ENCODE results near the gene C1orf116. TPM values are rescaled to one million over a fixed set of nuclear protein-coding genes. Genes with fewer than 3 reads are reported as not detected.

C1orf116 gene
- total RNA-seq, 1 donor from 2014 or later, result 0.67 TPM

GRCh38 chr1:207000651-207001291 is 31.8 kb downstream of the C1orf116 start:
- H3K4me3 Mint-ChIP-seq, result no peak overlapping the region
- H3K9me3 Mint-ChIP-seq, result no peaks in the 10 kb centered on the region
- no peak for TF ChIP-seq CTCF (IDR thresholded peaks at IDR 0.05; ENCODE audit: unreplicated experiment)
- no peak overlapping the region for H3K27ac Mint-ChIP-seq
- peaks cover 5% of the 10 kb centered on the region for H3K4me1 Mint-ChIP-seq
- no peak for DNase-seq (ENCODE audit: low spot score in 2 of 2, unreplicated experiment in 2 of 2)
- H3K27me3 Mint-ChIP-seq (ENCODE audit: low read depth), result peaks cover 15% of the 10 kb centered on the region
- H3K36me3 Mint-ChIP-seq, result no peaks in the 10 kb centered on the region

GRCh38 chr1:206998816-206999215 is 33.7 kb downstream of the C1orf116 start:
- no peaks in the 10 kb centered on the region for H3K9me3 Mint-ChIP-seq
- peaks cover 17% of the 10 kb centered on the region for H3K27me3 Mint-ChIP-seq (ENCODE audit: low read depth)
- H3K27ac Mint-ChIP-seq, result no peak overlapping the region
- H3K4me1 Mint-ChIP-seq, result peaks cover under 1% of the 10 kb centered on the region
- DNase-seq (ENCODE audit: low spot score in 2 of 2, unreplicated experiment in 2 of 2), result no peak
- H3K36me3 Mint-ChIP-seq, result no peaks in the 10 kb centered on the region
- no peak for TF ChIP-seq CTCF (IDR thresholded peaks at IDR 0.05; ENCODE audit: unreplicated experiment)
- H3K4me3 Mint-ChIP-seq, result no peak overlapping the region

GRCh38 chr1:206992790-206993189 is 39.8 kb downstream of the C1orf116 start:
- TF ChIP-seq CTCF (IDR thresholded peaks at IDR 0.05; ENCODE audit: unreplicated experiment), result no peak
- Mint-ChIP-seq H3K36me3 (no peaks in the 10 kb centered on the region), H3K4me1 (peaks cover 3% of the 10 kb centered on the region), H3K9me3 (no peaks in the 10 kb centered on the region), H3K27ac (no peak overlapping the region), H3K27me3 (ENCODE audit: low read depth) (peaks cover 41% of the 10 kb centered on the region), H3K4me3 (no peak overlapping the region)
- no peak for DNase-seq (ENCODE audit: low spot score in 2 of 2, unreplicated experiment in 2 of 2)

GRCh38 chr1:206987873-206988272 is 44.7 kb downstream of the C1orf116 start:
- H3K4me3 Mint-ChIP-seq, result no peak overlapping the region
- no peaks in the 10 kb centered on the region for H3K4me1 Mint-ChIP-seq
- H3K9me3 Mint-ChIP-seq, result no peaks in the 10 kb centered on the region
- DNase-seq (ENCODE audit: low spot score in 2 of 2, unreplicated experiment in 2 of 2), result no peak
- H3K27me3 Mint-ChIP-seq (ENCODE audit: low read depth), result peaks cover 72% of the 10 kb centered on the region
- TF ChIP-seq CTCF (IDR thresholded peaks at IDR 0.05; ENCODE audit: unreplicated experiment), result no peak
- H3K36me3 Mint-ChIP-seq, result no peaks in the 10 kb centered on the region
- no peak overlapping the region for H3K27ac Mint-ChIP-seq

- no peak overlapping the region for H3K27ac Mint-ChIP-seq
- no peak for DNase-seq (ENCODE audit: low spot score in 2 of 2, unreplicated experiment in 2 of 2)
- no peaks in the 10 kb centered on the region for H3K36me3 Mint-ChIP-seq
- no peak for TF ChIP-seq CTCF (IDR thresholded peaks at IDR 0.05; ENCODE audit: unreplicated experiment)
- no peaks in the 10 kb centered on the region for H3K9me3 Mint-ChIP-seq
- peaks cover 79% of the 10 kb centered on the region for H3K27me3 Mint-ChIP-seq (ENCODE audit: low read depth)
- H3K4me1 Mint-ChIP-seq, result no peaks in the 10 kb centered on the region
- H3K4me3 Mint-ChIP-seq, result no peak overlapping the region
Measured at GRCh38 chr1:206986885-206987284, 45.7 kb downstream of the C1orf116 start.

- no peak overlapping the region for H3K27ac Mint-ChIP-seq
- H3K4me1 Mint-ChIP-seq, result no peaks in the 10 kb centered on the region
- no peak for TF ChIP-seq CTCF (IDR thresholded peaks at IDR 0.05; ENCODE audit: unreplicated experiment)
- peaks cover 76% of the 10 kb centered on the region for H3K27me3 Mint-ChIP-seq (ENCODE audit: low read depth)
- H3K36me3 Mint-ChIP-seq, result no peaks in the 10 kb centered on the region
- DNase-seq (ENCODE audit: low spot score in 2 of 2, unreplicated experiment in 2 of 2), result no peak
- no peaks in the 10 kb centered on the region for H3K9me3 Mint-ChIP-seq
- H3K4me3 Mint-ChIP-seq, result no peak overlapping the region
Measured at GRCh38 chr1:206986402-206986801, 46.2 kb downstream of the C1orf116 start.

All from mesothelial cell of epicardium (in vitro differentiated cells).